ENCODE data around the gene NTRK3. TPM values are rescaled to one million over a fixed set of nuclear protein-coding genes. Genes with fewer than 3 reads are reported as not detected.

NTRK3 gene
- total and polyA plus RNA-seq, 12 donors, result 1.6 to 8.5 (median 3.3) TPM

DNA sequence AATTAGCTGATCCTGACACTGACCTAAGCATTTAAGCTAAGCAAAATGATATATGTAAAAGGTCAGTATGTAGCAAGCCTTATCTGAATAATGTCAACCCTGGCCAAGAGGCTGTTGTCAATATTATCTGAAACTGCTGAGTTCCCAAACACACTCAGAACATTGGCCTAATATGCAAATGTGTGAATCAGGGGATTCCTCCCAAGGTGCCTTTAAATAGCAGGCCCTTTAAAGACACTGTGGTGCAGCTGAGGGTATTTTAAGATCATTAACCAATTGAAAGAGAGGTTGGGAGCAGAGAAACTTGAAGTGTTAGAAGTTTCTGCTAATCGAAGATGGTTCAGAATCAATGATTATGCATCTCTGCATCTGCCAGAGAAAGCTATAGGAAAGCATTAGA lies 207.0 kb downstream of the NTRK3 start:
- H3K4me1 ChIP-seq (replicated peaks in 1 of 2), result no peaks in the 10 kb centered on the region
- intact Hi-C loops (cut with DNase I), result no loop called here
- H3K27me3 ChIP-seq, result peaks cover 5% of the 10 kb centered on the region
- H3K4me3 ChIP-seq, result no peak overlapping the region
- 47 to 73% (median 57%) methylated on average over 1 of the region's 1 CpG for WGBS, 4 donors
- TF ChIP-seq POLR2A (IDR thresholded peaks at IDR 0.05), result no peak
- TF ChIP-seq, protein P1, sequence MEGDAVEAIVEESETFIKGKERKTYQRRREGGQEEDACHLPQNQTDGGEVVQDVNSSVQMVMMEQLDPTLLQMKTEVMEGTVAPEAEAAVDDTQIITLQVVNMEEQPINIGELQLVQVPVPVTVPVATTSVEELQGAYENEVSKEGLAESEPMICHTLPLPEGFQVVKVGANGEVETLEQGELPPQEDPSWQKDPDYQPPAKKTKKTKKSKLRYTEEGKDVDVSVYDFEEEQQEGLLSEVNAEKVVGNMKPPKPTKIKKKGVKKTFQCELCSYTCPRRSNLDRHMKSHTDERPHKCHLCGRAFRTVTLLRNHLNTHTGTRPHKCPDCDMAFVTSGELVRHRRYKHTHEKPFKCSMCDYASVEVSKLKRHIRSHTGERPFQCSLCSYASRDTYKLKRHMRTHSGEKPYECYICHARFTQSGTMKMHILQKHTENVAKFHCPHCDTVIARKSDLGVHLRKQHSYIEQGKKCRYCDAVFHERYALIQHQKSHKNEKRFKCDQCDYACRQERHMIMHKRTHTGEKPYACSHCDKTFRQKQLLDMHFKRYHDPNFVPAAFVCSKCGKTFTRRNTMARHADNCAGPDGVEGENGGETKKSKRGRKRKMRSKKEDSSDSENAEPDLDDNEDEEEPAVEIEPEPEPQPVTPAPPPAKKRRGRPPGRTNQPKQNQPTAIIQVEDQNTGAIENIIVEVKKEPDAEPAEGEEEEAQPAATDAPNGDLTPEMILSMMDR (IDR thresholded peaks at IDR 0.05), result no peak
- no peaks in the 10 kb centered on the region for H3K36me3 ChIP-seq (replicated peaks in 1 of 2)
- H3K27ac ChIP-seq, result no peak overlapping the region
- H3K9me3 ChIP-seq (replicated peaks in 1 of 3), result no peaks in the 10 kb centered on the region
- DNase-seq, result no peak

DNA sequence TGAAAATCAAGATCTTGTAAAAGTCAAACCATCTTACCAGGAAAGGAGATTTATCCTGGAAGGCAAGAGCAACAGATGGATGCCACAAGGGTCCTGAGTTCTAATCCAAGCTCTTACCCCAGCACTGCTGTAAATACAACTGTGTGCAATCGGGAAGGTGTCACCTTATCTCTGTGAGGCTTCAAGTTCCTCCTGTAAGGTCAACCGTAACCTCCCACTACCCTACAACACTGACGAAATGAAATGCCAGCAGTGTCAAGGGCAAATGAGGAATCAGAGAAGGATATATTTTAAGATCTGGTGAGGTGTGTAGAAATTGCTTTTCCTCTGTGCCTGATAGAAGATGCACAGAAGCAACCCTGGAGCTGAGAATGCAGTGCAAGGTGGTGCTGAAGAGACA lies 207.8 kb downstream of the NTRK3 start:
- Histone ChIP-seq H3K27me3 (peaks cover 5% of the 10 kb centered on the region), H3K4me3 (no peak overlapping the region), H3K9me3 (replicated peaks in 1 of 3) (no peaks in the 10 kb centered on the region), H3K36me3 (replicated peaks in 1 of 2) (no peaks in the 10 kb centered on the region), H3K27ac (no peak overlapping the region), H3K4me1 (replicated peaks in 1 of 2) (no peaks in the 10 kb centered on the region)
- intact Hi-C loops (cut with DNase I), result no loop called here
- no peak for DNase-seq
- WGBS, 4 donors, result 39 to 59% (median 55%) methylated on average over 3 of the region's 3 CpGs
- no peak for TF ChIP-seq POLR2A (IDR thresholded peaks at IDR 0.05)
- TF ChIP-seq, protein P1 (IDR thresholded peaks at IDR 0.05), result no peak

DNA sequence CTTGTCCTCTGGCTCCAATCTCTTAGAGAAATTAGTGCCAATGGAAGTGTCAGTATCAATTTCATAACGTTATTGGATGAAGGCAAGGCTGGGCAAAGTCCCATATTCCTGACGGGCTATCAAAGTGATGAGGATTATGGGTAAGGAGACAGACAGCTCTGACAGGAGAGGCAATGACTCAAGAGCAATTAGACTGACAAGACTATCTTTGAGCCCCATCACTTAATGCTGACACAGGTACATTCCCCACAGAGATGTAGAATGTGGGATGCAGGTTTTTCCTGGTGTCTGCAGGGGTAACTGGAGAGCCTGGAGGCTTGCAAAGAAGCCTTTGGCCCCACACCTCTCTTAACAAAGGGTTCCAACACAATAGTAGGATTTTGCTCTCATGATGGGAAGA lies 208.3 kb downstream of the NTRK3 start:
- Histone ChIP-seq H3K27ac (no peak overlapping the region), H3K36me3 (replicated peaks in 1 of 2) (no peaks in the 10 kb centered on the region), H3K9me3 (replicated peaks in 1 of 3) (no peaks in the 10 kb centered on the region), H3K27me3 (peaks cover 5% of the 10 kb centered on the region), H3K4me1 (replicated peaks in 1 of 2) (no peaks in the 10 kb centered on the region), H3K4me3 (no peak overlapping the region)
- WGBS, 4 donors, result 64 to 75% (median 69%) methylated on average over 2 of the region's 2 CpGs
- no peak for TF ChIP-seq POLR2A (IDR thresholded peaks at IDR 0.05)
- TF ChIP-seq, protein P1 (IDR thresholded peaks at IDR 0.05), result no peak
- intact Hi-C loops (cut with DNase I), result no loop called here
- DNase-seq, result no peak

DNA sequence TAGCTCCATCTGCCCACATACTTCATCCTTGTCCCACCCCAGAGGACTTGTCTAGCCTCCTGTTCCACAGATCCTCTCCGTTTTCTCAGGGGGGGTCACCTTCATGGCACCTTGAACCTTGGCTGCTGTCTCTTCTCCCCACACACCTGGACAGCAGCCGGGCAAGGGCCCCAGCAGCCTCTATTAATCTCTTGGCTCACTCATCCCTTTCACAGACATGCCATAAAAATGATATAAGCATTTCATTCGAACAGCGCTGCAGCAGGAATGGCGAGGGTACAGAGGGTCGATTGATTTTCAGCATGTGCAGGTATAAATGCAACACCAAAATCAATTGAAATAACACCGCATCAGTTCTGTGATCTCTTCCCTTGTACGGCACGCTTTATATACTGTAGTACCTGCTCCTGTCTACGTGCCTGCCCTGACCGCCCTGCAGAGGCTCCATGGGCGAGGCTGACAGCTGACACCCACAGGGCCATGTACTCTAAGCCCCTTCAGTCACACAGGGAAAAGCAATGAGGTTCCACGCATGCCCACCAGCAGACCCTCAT lies 209.9 kb downstream of the NTRK3 start:
- no peaks in the 10 kb centered on the region for H3K4me1 ChIP-seq (replicated peaks in 1 of 2)
- intact Hi-C loops (cut with DNase I), result no loop called here
- no peaks in the 10 kb centered on the region for H3K36me3 ChIP-seq (replicated peaks in 1 of 2)
- no peaks in the 10 kb centered on the region for H3K9me3 ChIP-seq (replicated peaks in 1 of 3)
- TF ChIP-seq, protein P1 (IDR thresholded peaks at IDR 0.05), result no peak
- no peak for TF ChIP-seq POLR2A (IDR thresholded peaks at IDR 0.05)
- peaks cover 5% of the 10 kb centered on the region for H3K27me3 ChIP-seq
- H3K27ac ChIP-seq, result no peak overlapping the region
- DNase-seq, result no peak
- H3K4me3 ChIP-seq, result no peak overlapping the region
- WGBS, 4 donors, result 79 to 87% (median 83%) methylated on average over 13 of the region's 13 CpGs
